ENCODE results near the gene BCL2L2. TPM values are rescaled to one million over a fixed set of nuclear protein-coding genes. Genes with fewer than 3 reads are reported as not detected.

Gene BCL2L2
- total and polyA plus RNA-seq, 2 of the 8 experiments (the other 6 are each of a cell fraction or from before 2014, with no cell fraction given): 9.3 to 13.8 TPM

- TF ChIP-seq, protein P1, sequence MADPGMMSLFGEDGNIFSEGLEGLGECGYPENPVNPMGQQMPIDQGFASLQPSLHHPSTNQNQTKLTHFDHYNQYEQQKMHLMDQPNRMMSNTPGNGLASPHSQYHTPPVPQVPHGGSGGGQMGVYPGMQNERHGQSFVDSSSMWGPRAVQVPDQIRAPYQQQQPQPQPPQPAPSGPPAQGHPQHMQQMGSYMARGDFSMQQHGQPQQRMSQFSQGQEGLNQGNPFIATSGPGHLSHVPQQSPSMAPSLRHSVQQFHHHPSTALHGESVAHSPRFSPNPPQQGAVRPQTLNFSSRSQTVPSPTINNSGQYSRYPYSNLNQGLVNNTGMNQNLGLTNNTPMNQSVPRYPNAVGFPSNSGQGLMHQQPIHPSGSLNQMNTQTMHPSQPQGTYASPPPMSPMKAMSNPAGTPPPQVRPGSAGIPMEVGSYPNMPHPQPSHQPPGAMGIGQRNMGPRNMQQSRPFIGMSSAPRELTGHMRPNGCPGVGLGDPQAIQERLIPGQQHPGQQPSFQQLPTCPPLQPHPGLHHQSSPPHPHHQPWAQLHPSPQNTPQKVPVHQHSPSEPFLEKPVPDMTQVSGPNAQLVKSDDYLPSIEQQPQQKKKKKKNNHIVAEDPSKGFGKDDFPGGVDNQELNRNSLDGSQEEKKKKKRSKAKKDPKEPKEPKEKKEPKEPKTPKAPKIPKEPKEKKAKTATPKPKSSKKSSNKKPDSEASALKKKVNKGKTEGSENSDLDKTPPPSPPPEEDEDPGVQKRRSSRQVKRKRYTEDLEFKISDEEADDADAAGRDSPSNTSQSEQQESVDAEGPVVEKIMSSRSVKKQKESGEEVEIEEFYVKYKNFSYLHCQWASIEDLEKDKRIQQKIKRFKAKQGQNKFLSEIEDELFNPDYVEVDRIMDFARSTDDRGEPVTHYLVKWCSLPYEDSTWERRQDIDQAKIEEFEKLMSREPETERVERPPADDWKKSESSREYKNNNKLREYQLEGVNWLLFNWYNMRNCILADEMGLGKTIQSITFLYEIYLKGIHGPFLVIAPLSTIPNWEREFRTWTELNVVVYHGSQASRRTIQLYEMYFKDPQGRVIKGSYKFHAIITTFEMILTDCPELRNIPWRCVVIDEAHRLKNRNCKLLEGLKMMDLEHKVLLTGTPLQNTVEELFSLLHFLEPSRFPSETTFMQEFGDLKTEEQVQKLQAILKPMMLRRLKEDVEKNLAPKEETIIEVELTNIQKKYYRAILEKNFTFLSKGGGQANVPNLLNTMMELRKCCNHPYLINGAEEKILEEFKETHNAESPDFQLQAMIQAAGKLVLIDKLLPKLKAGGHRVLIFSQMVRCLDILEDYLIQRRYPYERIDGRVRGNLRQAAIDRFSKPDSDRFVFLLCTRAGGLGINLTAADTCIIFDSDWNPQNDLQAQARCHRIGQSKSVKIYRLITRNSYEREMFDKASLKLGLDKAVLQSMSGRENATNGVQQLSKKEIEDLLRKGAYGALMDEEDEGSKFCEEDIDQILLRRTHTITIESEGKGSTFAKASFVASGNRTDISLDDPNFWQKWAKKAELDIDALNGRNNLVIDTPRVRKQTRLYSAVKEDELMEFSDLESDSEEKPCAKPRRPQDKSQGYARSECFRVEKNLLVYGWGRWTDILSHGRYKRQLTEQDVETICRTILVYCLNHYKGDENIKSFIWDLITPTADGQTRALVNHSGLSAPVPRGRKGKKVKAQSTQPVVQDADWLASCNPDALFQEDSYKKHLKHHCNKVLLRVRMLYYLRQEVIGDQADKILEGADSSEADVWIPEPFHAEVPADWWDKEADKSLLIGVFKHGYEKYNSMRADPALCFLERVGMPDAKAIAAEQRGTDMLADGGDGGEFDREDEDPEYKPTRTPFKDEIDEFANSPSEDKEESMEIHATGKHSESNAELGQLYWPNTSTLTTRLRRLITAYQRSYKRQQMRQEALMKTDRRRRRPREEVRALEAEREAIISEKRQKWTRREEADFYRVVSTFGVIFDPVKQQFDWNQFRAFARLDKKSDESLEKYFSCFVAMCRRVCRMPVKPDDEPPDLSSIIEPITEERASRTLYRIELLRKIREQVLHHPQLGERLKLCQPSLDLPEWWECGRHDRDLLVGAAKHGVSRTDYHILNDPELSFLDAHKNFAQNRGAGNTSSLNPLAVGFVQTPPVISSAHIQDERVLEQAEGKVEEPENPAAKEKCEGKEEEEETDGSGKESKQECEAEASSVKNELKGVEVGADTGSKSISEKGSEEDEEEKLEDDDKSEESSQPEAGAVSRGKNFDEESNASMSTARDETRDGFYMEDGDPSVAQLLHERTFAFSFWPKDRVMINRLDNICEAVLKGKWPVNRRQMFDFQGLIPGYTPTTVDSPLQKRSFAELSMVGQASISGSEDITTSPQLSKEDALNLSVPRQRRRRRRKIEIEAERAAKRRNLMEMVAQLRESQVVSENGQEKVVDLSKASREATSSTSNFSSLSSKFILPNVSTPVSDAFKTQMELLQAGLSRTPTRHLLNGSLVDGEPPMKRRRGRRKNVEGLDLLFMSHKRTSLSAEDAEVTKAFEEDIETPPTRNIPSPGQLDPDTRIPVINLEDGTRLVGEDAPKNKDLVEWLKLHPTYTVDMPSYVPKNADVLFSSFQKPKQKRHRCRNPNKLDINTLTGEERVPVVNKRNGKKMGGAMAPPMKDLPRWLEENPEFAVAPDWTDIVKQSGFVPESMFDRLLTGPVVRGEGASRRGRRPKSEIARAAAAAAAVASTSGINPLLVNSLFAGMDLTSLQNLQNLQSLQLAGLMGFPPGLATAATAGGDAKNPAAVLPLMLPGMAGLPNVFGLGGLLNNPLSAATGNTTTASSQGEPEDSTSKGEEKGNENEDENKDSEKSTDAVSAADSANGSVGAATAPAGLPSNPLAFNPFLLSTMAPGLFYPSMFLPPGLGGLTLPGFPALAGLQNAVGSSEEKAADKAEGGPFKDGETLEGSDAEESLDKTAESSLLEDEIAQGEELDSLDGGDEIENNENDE (IDR thresholded peaks at IDR 0.05; ENCODE audit: insufficient replicate concordance, low read length): no peak
- TF ChIP-seq CEBPB (IDR thresholded peaks at IDR 0.05; ENCODE audit: low read depth, low read length) (no peak), EZH2 (IDR thresholded peaks at IDR 0.05; ENCODE audit: low read depth, low read length, severe bottlenecking) (no peak), HDAC2 (IDR thresholded peaks at IDR 0.05; ENCODE audit: borderline replicate concordance in 1 of 2, low read depth in 2 of 2, low read length in 2 of 2) (no peak), SUZ12 (IDR thresholded peaks at IDR 0.05; ENCODE audit: low read length) (no peak), SP4 (IDR thresholded peaks at IDR 0.05; ENCODE audit: low read length) (no peak), YY1 (IDR thresholded peaks at IDR 0.05; ENCODE audit: low read depth, low read length) (no peak)
Measured at GRCh38 chr14:23307687-23308644, 1.3 kb downstream of the BCL2L2 start (continued).

Data from H1 (cell line).